ENCODE data around the gene ARHGAP1. TPM values are rescaled to one million over a fixed set of nuclear protein-coding genes. Genes with fewer than 3 reads are reported as not detected.
A peak's percentile ranks its signal among the peaks of the same experiment; 100 is the strongest.
"Not testable (repeated sequence)": the region's sequence is repeated elsewhere in the genome, so short reads cannot be mapped to it uniquely, and the experiment has no call there.

Gene ARHGAP1
- total RNA-seq, 1 experiment from 2014 or later = 16.1 TPM

DNA sequence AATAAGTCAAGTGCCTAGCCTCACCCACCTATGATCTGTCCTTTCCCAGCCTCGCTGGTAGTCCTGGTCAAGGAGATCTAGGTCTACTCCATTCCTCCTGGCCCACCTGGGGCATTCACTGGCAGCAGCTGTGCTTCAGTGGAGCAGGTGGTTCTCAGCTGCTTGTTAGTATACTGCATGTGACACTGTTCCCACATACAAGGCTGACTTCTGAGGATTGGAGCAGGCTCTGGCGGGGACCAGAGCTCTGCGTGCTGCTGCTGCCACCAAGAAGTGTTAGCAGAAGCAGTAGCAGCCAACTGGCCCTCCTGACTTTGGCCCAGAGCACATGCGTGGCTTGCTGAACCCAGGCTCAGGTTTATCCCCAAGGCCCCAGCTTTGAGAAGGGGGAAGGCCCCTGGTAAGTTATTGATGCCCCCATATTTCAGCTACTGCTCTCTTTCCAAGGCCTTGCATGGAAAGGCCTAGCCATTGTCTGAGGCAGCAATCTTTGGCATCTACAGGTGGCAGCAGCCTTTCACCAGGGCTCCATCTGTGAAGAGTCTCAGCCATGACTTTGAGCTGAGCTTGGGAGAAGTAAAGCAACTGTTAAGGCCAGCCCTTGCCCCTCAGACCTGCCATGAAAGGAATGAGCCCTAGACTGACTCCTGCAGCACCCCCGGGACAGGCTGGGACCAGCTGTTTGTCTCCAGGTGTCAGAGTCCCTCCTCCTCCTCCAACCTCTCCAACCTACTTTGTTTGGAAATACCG, 26.5 kb downstream of the ARHGAP1 start:
- no peaks in the 10 kb centered on the region for H3F3A ChIP-seq (ENCODE audit: low read length, unreplicated experiment)
- intact Hi-C loops (cut with micrococcal nuclease) = loop anchor here (10.0 kb wide), 1 partner anchor 81 kb away; no protein-coding TSS in a partner anchor
- no peaks in the 10 kb centered on the region for H3K9me2 ChIP-seq (replicated peaks; ENCODE audit: low read length)
- no peak overlapping the region for H3K4me3 ChIP-seq (ENCODE audit: low read length)
- no TSS peak for BruUV-seq (replicated peaks)
- H3K27ac ChIP-seq (ENCODE audit: low read length) = no peak overlapping the region
- no peak overlapping the region for H2AFZ ChIP-seq (ENCODE audit: low read length)
- POLR2A ChIA-PET (ENCODE audit: unreplicated experiment) = interaction anchor here (0.6 kb wide), 1 partner anchor 222 kb away, joined by 3 read pairs; no protein-coding TSS in a partner anchor
- H3K9ac ChIP-seq (ENCODE audit: low read length) = no peak overlapping the region
- H4K20me1 ChIP-seq (ENCODE audit: low read length) = no peaks in the 10 kb centered on the region
- no peak for ATAC-seq
- H3K79me2 ChIP-seq (ENCODE audit: low read length) = no peaks in the 10 kb centered on the region
- TF ChIP-seq, protein P1, sequence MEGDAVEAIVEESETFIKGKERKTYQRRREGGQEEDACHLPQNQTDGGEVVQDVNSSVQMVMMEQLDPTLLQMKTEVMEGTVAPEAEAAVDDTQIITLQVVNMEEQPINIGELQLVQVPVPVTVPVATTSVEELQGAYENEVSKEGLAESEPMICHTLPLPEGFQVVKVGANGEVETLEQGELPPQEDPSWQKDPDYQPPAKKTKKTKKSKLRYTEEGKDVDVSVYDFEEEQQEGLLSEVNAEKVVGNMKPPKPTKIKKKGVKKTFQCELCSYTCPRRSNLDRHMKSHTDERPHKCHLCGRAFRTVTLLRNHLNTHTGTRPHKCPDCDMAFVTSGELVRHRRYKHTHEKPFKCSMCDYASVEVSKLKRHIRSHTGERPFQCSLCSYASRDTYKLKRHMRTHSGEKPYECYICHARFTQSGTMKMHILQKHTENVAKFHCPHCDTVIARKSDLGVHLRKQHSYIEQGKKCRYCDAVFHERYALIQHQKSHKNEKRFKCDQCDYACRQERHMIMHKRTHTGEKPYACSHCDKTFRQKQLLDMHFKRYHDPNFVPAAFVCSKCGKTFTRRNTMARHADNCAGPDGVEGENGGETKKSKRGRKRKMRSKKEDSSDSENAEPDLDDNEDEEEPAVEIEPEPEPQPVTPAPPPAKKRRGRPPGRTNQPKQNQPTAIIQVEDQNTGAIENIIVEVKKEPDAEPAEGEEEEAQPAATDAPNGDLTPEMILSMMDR (conservative IDR thresholded peaks at IDR 0.05; ENCODE audit: low read depth, low read length) = no peak
- TF ChIP-seq EZH2 (IDR thresholded peaks at IDR 0.05; ENCODE audit: low read length, unreplicated experiment) = no peak
- TF ChIP-seq EZH2phosphoT487 (IDR thresholded peaks at IDR 0.05; ENCODE audit: borderline replicate concordance, low read length) = no peak
- no peaks in the 10 kb centered on the region for H3K27me3 ChIP-seq (ENCODE audit: low read length)
- no peak overlapping the region for H3K4me2 ChIP-seq (ENCODE audit: low read length)
- H3K4me1 ChIP-seq (ENCODE audit: insufficient read depth, low read length) = peaks cover 13% of the 10 kb centered on the region
- H3K9me3 ChIP-seq (ENCODE audit: low read length) = no peaks in the 10 kb centered on the region
- H3K36me3 ChIP-seq (ENCODE audit: low read depth, low read length) = peaks cover 16% of the 10 kb centered on the region
- no peak for DNase-seq
- CTCF ChIA-PET = no interaction called here

DNA sequence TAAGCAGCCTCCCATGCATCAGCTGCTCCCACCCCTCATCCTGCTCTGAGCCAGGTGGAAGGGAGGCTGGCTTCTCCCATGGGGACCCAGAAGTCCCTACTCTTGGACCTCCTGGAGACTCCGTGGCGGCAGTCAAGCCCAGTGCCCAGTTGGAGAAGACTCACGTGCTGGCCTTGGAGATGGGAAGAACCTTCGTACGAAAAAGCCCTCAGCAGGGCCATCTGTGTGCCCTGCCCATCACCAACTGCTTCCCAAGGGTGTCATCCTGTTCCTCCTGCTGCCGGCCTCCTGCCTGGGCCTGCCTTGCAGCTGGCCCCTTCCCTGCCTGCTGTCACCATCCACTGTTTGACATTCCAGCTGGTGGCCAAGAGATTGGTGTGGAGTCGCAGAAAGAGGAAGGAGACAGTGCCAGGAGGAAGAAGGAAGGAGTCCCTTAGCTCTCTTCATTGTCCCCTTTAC, 28.0 kb downstream of the ARHGAP1 start:
- H3K27ac ChIP-seq (ENCODE audit: low read length) = no peak overlapping the region
- CTCF ChIA-PET = no interaction called here
- no peaks in the 10 kb centered on the region for H4K20me1 ChIP-seq (ENCODE audit: low read length)
- H2AFZ ChIP-seq (ENCODE audit: low read length) = no peak overlapping the region
- no peak overlapping the region for H3K4me2 ChIP-seq (ENCODE audit: low read length)
- H3K4me3 ChIP-seq (ENCODE audit: low read length) = no peak overlapping the region
- TF ChIP-seq, protein P1 (conservative IDR thresholded peaks at IDR 0.05; ENCODE audit: low read depth, low read length) = no peak
- TF ChIP-seq EZH2 (IDR thresholded peaks at IDR 0.05; ENCODE audit: low read length, unreplicated experiment) (no peak), EZH2phosphoT487 (IDR thresholded peaks at IDR 0.05; ENCODE audit: borderline replicate concordance, low read length) (no peak)
- BruUV-seq (replicated peaks) = TSS peak; percentile 13
- POLR2A ChIA-PET (ENCODE audit: unreplicated experiment) = no interaction called here
- no peaks in the 10 kb centered on the region for H3F3A ChIP-seq (ENCODE audit: low read length, unreplicated experiment)
- H3K27me3 ChIP-seq (ENCODE audit: low read length) = no peaks in the 10 kb centered on the region
- H3K9me3 ChIP-seq (ENCODE audit: low read length) = no peaks in the 10 kb centered on the region
- DNase-seq (no peak), ATAC-seq (no peak)
- peaks cover 13% of the 10 kb centered on the region for H3K4me1 ChIP-seq (ENCODE audit: insufficient read depth, low read length)
- no peaks in the 10 kb centered on the region for H3K79me2 ChIP-seq (ENCODE audit: low read length)
- intact Hi-C loops (cut with micrococcal nuclease) = loop anchor here (10.0 kb wide), 1 partner anchor 82 kb away; no protein-coding TSS in a partner anchor
- H3K9ac ChIP-seq (ENCODE audit: low read length) = no peak overlapping the region
- peaks cover 17% of the 10 kb centered on the region for H3K36me3 ChIP-seq (ENCODE audit: low read depth, low read length)
- no peaks in the 10 kb centered on the region for H3K9me2 ChIP-seq (replicated peaks; ENCODE audit: low read length)

- no peak for ATAC-seq
- no peak overlapping the region for H3K4me3 ChIP-seq (ENCODE audit: low read length)
- CTCF ChIA-PET = no interaction called here
Observed at GRCh38 chr11:46671958-46672315, 28.5 kb downstream of the ARHGAP1 start.

DNA sequence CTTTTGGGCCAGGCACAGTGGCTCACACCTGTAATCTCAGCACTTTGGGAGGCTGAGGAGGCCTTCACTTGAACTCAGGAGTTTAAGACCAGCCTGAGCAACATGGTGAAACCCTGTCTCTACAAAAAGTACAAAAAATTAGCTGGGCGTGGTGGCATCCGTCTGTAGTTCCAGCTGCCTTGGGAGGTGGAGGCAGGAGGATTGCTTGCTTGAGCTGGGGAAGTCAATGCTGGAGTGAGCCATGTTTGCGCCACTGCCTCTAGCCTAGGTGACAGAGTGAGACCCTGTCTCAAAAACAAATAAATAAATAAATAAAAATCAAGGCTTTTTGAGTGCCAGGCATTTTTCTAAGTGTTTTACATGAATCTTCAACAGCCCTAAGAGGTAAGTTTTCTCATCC, 29.9 kb downstream of the ARHGAP1 start:
- H3K27ac ChIP-seq (ENCODE audit: low read length); H3K79me2 ChIP-seq (ENCODE audit: low read length); H3K27me3 ChIP-seq (ENCODE audit: low read length); H4K20me1 ChIP-seq (ENCODE audit: low read length); CTCF ChIA-PET; H3K4me2 ChIP-seq (ENCODE audit: low read length); DNase-seq; ATAC-seq; H3K4me1 ChIP-seq (ENCODE audit: insufficient read depth, low read length); H3K9me2 ChIP-seq (replicated peaks; ENCODE audit: low read length); H3K9ac ChIP-seq (ENCODE audit: low read length); H3K4me3 ChIP-seq (ENCODE audit: low read length); H3F3A ChIP-seq (ENCODE audit: low read length, unreplicated experiment); BruUV-seq (replicated peaks); H2AFZ ChIP-seq (ENCODE audit: low read length); H3K9me3 ChIP-seq (ENCODE audit: low read length): not testable (repeated sequence)
- H3K36me3 ChIP-seq (ENCODE audit: low read depth, low read length) = peaks cover 17% of the 10 kb centered on the region
- intact Hi-C loops (cut with micrococcal nuclease) = loop anchor here (10.0 kb wide), 1 partner anchor 84 kb away; no protein-coding TSS in a partner anchor
- POLR2A ChIA-PET (ENCODE audit: unreplicated experiment) = interaction anchor here (0.7 kb wide), 1 partner anchor 120 kb away, joined by 9 read pairs; no protein-coding TSS in a partner anchor

More at GRCh38 chr11:46671958-46672315, 28.5 kb downstream of the ARHGAP1 start:
- H3K4me2 ChIP-seq (ENCODE audit: low read length) = no peak overlapping the region
- H3K27me3 ChIP-seq (ENCODE audit: low read length) = no peaks in the 10 kb centered on the region
- no peaks in the 10 kb centered on the region for H3K79me2 ChIP-seq (ENCODE audit: low read length)
- no peaks in the 10 kb centered on the region for H3K9me2 ChIP-seq (replicated peaks; ENCODE audit: low read length)
- intact Hi-C loops (cut with micrococcal nuclease) = loop anchor here (10.0 kb wide), 1 partner anchor 83 kb away; no protein-coding TSS in a partner anchor
- peaks cover 17% of the 10 kb centered on the region for H3K36me3 ChIP-seq (ENCODE audit: low read depth, low read length)
- no peak overlapping the region for H3K9ac ChIP-seq (ENCODE audit: low read length)
- no peak overlapping the region for H3K27ac ChIP-seq (ENCODE audit: low read length)
- BruUV-seq (replicated peaks) = no TSS peak
- H4K20me1 ChIP-seq (ENCODE audit: low read length) = no peaks in the 10 kb centered on the region
- H3K4me1 ChIP-seq (ENCODE audit: insufficient read depth, low read length) = peaks cover 13% of the 10 kb centered on the region
- no peak overlapping the region for H2AFZ ChIP-seq (ENCODE audit: low read length)
- TF ChIP-seq EZH2phosphoT487 (IDR thresholded peaks at IDR 0.05; ENCODE audit: borderline replicate concordance, low read length) = no peak
- no peak for TF ChIP-seq EZH2 (IDR thresholded peaks at IDR 0.05; ENCODE audit: low read length, unreplicated experiment)
- TF ChIP-seq, protein P1 (conservative IDR thresholded peaks at IDR 0.05; ENCODE audit: low read depth, low read length) = no peak
- no peaks in the 10 kb centered on the region for H3K9me3 ChIP-seq (ENCODE audit: low read length)
- POLR2A ChIA-PET (ENCODE audit: unreplicated experiment) = no interaction called here
- no peaks in the 10 kb centered on the region for H3F3A ChIP-seq (ENCODE audit: low read length, unreplicated experiment)
- DNase-seq = no peak

Measured in PC-3 (cell line).